Central memory CD4-positive, alpha-beta T cell (primary cell): Measurements from ENCODE around the gene SH2D3A.
"Not testable (repeated sequence)": the region's sequence is repeated elsewhere in the genome, so short reads cannot be mapped to it uniquely, and the experiment has no call there.

Experiments
- DNase-seq: peaks from one replicate; pipeline ENCODE4 v3.0.0; 2022
- total RNA-seq, 3 experiments: gene quantifications; one replicate each; lab custom pipeline; 2026; lab: John Stamatoyannopoulos, UW

SH2D3A gene
- total RNA-seq = 29.5 to 75.1 (median 51.9) reads per million in 3 experiments

- peak; percentile 96 for DNase-seq
Measured at GRCh38 chr19:6767357-6768235, at the start of gene SH2D3A. SH2D3A (minus strand) TSS chr19:6767435; CDS start chr19:6763748, 3,687 bp downstream.

GRCh38 chr19:6813659-6814058 is 46.4 kb upstream of the SH2D3A start:
- DNase-seq = peak; percentile 12

GRCh38 chr19:6812612-6813011 is 45.4 kb upstream of the SH2D3A start:
- DNase-seq = no peak

GRCh38 chr19:6811906-6812305 is 44.7 kb upstream of the SH2D3A start:
- no peak for DNase-seq

GRCh38 chr19:6811378-6811777 is 44.1 kb upstream of the SH2D3A start:
- DNase-seq = no peak

- no peak for DNase-seq
Measured at GRCh38 chr19:6809262-6809661, 42.0 kb upstream of the SH2D3A start.

GRCh38 chr19:6808494-6808893 is 41.3 kb upstream of the SH2D3A start:
- DNase-seq = no peak

GRCh38 chr19:6807291-6807690 is 40.1 kb upstream of the SH2D3A start:
- DNase-seq = no peak

GRCh38 chr19:6806488-6806887 is 39.3 kb upstream of the SH2D3A start:
- DNase-seq = no peak

- no peak for DNase-seq
Measured at GRCh38 chr19:6803036-6803404, 35.8 kb upstream of the SH2D3A start.

GRCh38 chr19:6802336-6803035 is 35.3 kb upstream of the SH2D3A start:
- DNase-seq = peak; percentile 51

- DNase-seq = peak; percentile 82
Measured at GRCh38 chr19:6801485-6802086, 34.4 kb upstream of the SH2D3A start.

- peak; percentile 17 for DNase-seq
Measured at GRCh38 chr19:6800991-6801484, 33.8 kb upstream of the SH2D3A start.

- DNase-seq = not testable (repeated sequence)
Measured at GRCh38 chr19:6800160-6800790, 33.0 kb upstream of the SH2D3A start.

- no peak for DNase-seq
Measured at GRCh38 chr19:6797646-6798045, 30.4 kb upstream of the SH2D3A start.

GRCh38 chr19:6796278-6796677 is 29.0 kb upstream of the SH2D3A start:
- DNase-seq = no peak

- no peak for DNase-seq
Measured at GRCh38 chr19:6794686-6795431, 27.6 kb upstream of the SH2D3A start.

- no peak for DNase-seq
Measured at GRCh38 chr19:6793973-6794372, 26.7 kb upstream of the SH2D3A start.

GRCh38 chr19:6793411-6793810 is 26.2 kb upstream of the SH2D3A start:
- DNase-seq = no peak

- DNase-seq = no peak
Measured at GRCh38 chr19:6791237-6791636, 24.0 kb upstream of the SH2D3A start.

GRCh38 chr19:6790194-6791128 is 23.2 kb upstream of the SH2D3A start:
- no peak for DNase-seq
